GM10266 (cell line): ENCODE data around the gene POLE2.

Source experiments
- DNase-seq: peaks from one replicate; pipeline ENCODE4 v3.0.0; 2012; ENCODE audit errors: extremely low spot score
- TF ChIP-seq, protein P1 (sequence below): IDR thresholded peaks from 2 replicates; pipeline ENCODE4 v1.5.1; 2012; ENCODE audit warnings: mild to moderate bottlenecking, low read depth; ENCODE audit not compliant: control insufficient read depth, insufficient read depth; ENCODE audit errors: missing control alignments

POLE2 gene

DNA sequence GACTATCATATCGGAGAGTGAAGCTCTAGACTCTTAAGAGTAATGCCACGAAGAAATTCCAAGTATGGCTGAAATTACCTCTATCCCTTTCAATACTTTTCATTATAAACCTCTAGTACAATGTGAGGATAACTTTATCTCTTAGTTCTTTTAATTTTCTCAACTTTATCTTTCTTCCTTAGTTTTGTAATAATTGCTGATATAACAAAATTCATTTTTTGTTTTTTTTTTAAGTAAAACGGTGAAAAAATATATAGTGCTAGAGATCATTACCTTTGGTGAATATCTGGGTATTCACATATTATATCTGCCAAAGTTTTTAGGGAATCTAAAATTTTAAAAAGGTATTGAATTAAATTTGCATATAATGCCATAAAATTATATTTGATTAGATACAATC, 33.5 kb downstream of the POLE2 start:
- TF ChIP-seq, protein P1, sequence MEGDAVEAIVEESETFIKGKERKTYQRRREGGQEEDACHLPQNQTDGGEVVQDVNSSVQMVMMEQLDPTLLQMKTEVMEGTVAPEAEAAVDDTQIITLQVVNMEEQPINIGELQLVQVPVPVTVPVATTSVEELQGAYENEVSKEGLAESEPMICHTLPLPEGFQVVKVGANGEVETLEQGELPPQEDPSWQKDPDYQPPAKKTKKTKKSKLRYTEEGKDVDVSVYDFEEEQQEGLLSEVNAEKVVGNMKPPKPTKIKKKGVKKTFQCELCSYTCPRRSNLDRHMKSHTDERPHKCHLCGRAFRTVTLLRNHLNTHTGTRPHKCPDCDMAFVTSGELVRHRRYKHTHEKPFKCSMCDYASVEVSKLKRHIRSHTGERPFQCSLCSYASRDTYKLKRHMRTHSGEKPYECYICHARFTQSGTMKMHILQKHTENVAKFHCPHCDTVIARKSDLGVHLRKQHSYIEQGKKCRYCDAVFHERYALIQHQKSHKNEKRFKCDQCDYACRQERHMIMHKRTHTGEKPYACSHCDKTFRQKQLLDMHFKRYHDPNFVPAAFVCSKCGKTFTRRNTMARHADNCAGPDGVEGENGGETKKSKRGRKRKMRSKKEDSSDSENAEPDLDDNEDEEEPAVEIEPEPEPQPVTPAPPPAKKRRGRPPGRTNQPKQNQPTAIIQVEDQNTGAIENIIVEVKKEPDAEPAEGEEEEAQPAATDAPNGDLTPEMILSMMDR, result no peak

DNA sequence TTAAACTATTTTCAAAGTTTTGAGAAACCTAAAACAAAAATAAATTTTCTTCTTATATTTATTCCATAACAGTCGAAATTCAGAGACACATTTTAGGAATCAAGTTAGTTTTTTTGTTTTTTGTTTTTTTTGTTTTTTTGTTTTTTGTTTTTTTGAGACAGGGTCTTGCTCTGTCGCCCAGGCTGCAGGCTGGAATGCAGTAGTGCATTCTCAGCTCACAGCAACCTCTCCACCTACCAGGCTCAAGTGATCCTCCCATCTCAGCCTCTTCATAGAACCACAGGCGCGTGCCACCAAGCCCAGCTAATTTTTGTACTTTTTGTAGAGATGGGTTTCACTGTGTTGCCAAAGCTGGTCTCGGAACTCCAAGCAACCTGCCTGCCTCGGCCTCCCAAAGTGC, 34.5 kb downstream of the POLE2 start:
- TF ChIP-seq, protein P1, result no peak

More for the DNA sequence above, 33.5 kb downstream of the POLE2 start:
- no peak for DNase-seq

DNA sequence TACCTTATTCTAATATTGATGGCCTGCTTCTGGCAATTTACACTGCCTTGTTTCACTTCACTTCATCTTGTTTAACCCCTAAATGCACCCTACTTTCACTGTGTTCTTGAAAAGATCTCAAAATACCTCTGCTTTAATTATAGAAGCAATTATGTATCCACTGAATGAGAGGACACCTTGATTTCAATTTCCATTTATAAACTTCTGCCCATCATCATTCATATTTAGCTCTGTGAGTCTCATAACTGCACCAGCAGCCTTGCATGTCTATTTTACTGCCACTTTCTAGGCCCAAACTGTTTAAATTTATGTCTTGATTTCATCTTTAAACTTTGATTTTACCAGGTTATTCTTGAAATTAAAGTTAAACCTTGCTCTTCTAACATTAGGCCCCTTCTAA, 45.9 kb downstream of the POLE2 start:
- TF ChIP-seq, protein P1, result no peak
- no peak for DNase-seq

More for the DNA sequence above, 34.5 kb downstream of the POLE2 start:
- DNase-seq, result no peak

DNA sequence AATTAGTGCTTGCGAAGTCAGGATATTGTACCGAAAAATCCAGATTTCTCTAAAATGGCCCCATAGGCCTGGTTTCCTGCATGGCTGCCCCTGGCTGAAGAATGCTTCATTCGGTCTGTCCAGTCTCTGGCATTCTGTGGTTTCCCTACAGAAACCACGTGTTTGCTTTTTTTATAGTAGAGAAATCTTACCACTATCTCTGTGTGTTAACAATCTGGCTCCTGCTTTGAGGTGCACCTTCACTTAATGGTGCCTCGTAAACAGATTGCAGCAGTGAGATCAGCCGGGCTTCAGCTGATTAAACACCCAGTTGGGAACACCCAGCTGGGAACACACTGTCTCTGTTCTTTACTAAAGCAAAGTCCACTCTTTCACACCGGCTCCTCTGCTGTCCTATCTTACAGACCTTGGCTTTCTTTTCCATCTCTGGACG, 46.3 kb downstream of the POLE2 start:
- TF ChIP-seq, protein P1, result no peak
- no peak for DNase-seq

DNA sequence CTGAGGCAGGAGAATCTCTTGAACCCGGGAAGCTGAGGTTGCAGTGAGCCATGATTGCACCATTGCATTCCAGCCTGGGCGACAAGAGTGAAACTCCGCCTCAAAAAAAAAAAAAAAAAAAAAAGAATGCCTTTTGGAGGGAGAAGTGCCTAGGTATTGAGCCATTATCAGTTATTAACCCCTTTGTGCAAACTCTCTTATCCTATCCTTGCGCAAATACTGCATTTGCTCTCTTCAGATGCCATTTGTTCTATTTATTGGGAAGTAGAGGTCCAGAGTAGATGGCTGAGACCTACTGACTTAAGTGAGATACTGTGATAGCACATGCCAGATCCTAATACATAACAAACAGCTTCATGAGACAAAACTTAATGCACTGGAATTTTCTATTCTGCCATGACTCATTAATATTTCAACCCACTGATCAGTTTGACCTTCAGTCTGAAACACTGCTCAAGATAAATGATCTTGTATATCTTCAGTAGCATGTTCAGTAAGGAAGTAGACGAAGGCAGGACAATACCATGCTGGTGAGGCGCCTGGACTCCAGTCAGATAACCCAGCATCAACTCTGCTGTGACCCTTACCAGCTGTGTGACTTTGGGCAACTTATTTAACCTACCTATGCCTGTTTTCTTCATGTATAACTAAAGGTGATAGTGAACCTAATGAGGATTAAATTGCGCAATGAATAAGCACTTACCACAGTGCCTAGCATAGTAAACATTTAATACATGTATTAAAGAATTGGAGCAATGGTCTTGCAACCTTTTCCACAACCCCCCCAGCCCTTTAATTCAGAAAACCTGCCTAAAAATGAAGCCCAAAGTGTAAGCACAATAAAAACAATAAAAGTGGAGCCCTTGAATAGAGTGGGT, 47.2 kb downstream of the POLE2 start:
- TF ChIP-seq, protein P1, result no peak

DNA sequence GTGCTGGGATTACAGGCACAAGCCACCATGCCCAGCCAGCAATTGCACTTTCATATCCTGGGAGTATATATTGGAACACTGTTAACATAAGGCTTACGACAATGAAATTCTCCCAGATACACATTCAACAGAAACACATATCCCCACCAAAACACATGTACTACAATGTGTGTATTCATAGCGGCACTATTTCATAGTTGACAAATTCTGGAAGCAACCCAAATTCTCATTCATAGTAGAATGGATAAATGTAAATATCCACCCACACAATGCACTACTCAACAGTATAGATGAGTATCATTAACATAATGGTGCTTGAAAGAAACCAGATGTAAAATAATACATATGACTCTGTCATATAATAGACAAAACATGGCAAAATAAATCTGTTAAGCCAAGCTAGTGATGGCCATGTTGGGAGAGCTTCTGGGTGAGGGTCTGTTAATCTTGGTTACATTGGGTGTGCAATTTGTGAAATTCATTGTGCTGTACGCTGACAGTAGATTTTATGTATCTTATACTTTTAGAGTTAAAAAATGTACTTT, 50.4 kb downstream of the POLE2 start:
- TF ChIP-seq, protein P1, result no peak
- no peak for DNase-seq

More for the DNA sequence above, 47.2 kb downstream of the POLE2 start:
- DNase-seq, result no peak

DNA sequence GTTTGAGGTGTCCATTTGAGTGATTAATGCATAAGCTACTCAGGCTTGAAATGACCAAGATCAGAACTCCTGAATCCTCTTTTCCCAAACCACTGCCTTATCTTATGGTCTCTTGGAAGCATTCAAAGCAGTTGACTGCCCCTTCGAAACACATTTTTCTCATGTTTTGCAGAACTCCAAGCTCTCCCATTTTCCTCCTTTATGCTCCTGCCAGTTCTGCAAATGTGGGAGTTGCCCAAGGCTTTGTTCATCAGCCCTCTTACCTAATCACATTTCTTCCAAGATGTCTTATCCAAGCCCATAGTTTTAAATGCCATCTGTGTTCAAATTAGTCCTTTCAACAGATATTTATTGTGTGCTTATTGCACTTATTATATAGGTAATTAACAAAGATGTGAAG, 51.1 kb downstream of the POLE2 start:
- no peak for DNase-seq
- TF ChIP-seq, protein P1, result no peak
